Spinal cord (tissue), 10 donors: Measurements from ENCODE around the gene FRRS1. TPM values are rescaled to one million over a fixed set of nuclear protein-coding genes. Genes with fewer than 3 reads are reported as not detected.

ENCODE experiments used
- DNase-seq, 6 donors: peaks; one replicate each; pipeline versions ENCODE4 v3.0.0 to v3.0.0-alpha.2; 2013 to 2015; ENCODE audit warnings: low spot score in 6 of 6, low read depth in 4 of 6
- H3K27ac ChIP-seq: one replicate; pipeline ENCODE4 v1.5.1; 2013; ENCODE audit warnings: low read depth, low read length, control low read depth
- H3K27me3 ChIP-seq: one replicate; pipeline ENCODE4 v1.6.1; 2013; ENCODE audit warnings: low read length; ENCODE audit not compliant: control insufficient read depth, insufficient read depth
- H3K36me3 ChIP-seq: one replicate; pipeline ENCODE4 v1.6.1; 2013; ENCODE audit warnings: low read length; ENCODE audit not compliant: control insufficient read depth, insufficient read depth
- H3K4me1 ChIP-seq: one replicate; pipeline ENCODE4 v1.6.1; 2013; ENCODE audit warnings: low read length; ENCODE audit not compliant: control insufficient read depth, insufficient read depth
- H3K4me3 ChIP-seq: one replicate; pipeline ENCODE4 v1.5.1; 2013; ENCODE audit warnings: low read depth, low read length, control low read depth
- H3K9me3 ChIP-seq: one replicate; pipeline ENCODE4 v1.6.1; 2013; ENCODE audit warnings: low read length; ENCODE audit not compliant: control insufficient read depth, insufficient read depth
- WGBS: methylation state at CpG from one replicate; pipeline ENCODE4 v1.1.5; 2013; ENCODE audit warnings: missing lambda C conversion rate; ENCODE audit not compliant: insufficient coverage; 5-methylcytosine and 5-hydroxymethylcytosine counted together
- polyA plus RNA-seq, 2 donors: library from polyadenylated mRNA; unstranded; fragments of 120-200 nt; gene quantifications; one replicate each; pipeline ENCODE4 v1.2.1, GENCODE V29; 2013; ENCODE audit not compliant: insufficient read length in 2 of 2
- small RNA-seq: library from RNA; depleted of rRNA; stranded (forward); fragments of <200 nt; gene quantifications from one replicate; pipeline ENCODE3, GENCODE V24; 2014; ENCODE audit warnings: low replicate concordance
- total RNA-seq, 2 donors: library from RNA; depleted of rRNA in 1 of 2; stranded (reverse); fragments of 120-200 nt in 1 of 2; fragments of >200 nt in 1 of 2; gene quantifications; one replicate each; pipeline versions ENCODE4 v1.2.3 to v1.2.4, GENCODE V29; 2013 to 2014
- donor health status: healthy.

The FRRS1 gene
- total and polyA plus RNA-seq, 4 donors = 1.9 to 10.8 (median 6.2) TPM

DNA sequence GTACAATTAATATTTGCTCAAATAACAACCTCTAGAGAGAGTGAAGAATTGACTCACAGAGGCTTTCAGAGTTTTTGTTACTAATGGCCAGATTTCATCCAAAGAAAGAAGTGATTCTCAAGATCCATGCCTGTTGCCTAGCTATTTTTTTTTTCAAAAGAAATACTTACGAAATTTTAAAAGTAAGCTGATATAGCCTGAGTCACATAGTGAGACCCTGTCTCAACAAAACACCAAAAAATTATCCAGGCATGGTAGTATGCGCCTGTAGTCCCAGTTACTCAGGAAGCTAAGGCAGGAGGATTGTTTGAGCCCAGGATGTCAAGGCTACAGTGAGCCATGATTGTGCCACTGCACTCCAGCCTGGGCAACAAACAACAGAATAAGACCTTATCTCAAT is 105.9 kb downstream of the FRRS1 start:
- no peak for DNase-seq
- WGBS = no CpG with 5 or more reads among the region's 2 CpGs
- Histone ChIP-seq H3K27ac (no peak overlapping the region), H3K4me1 (no peaks in the 10 kb centered on the region), H3K36me3 (no peaks in the 10 kb centered on the region), H3K9me3 (peaks cover 1% of the 10 kb centered on the region), H3K27me3 (no peaks in the 10 kb centered on the region), H3K4me3 (no peak overlapping the region)

DNA sequence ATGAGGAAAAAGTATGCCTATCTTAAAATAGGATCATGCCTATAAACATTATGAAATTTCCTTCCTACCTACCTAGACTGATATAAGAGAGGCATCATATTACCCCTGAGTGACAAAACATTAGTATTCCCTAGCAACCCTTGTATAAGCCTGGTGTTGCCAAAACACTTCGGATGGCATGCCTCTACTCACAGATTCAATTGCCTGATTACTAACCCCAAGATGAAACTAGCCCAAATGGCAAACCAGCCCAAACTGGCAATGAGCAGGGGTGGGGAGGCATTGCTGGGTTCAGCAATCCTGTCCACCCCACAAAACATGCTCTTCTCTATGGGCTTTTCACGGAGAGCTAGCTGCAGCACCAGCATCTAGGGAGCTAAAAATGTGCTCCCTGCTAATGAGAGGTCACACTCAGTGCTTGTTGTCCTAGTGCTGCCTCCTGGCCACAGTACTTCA is 106.7 kb downstream of the FRRS1 start:
- Histone ChIP-seq H3K36me3 (no peaks in the 10 kb centered on the region), H3K27me3 (no peaks in the 10 kb centered on the region), H3K27ac (peak overlapping the region; percentile 3), H3K9me3 (peaks cover 1% of the 10 kb centered on the region), H3K4me3 (no peak overlapping the region), H3K4me1 (no peaks in the 10 kb centered on the region)
- WGBS = 54% methylated on average over 1 of the region's 2 CpGs
- DNase-seq = no peak

Small RNA genes lying within 50 kb of the gene (small RNA-seq; reads per million reads assigned to genes)
- gene RF00019 (not detected), gene RNU4-75P (0.18 reads per million)

Other genes with a start within 250 kb of the FRRS1 start
- gene PALMD, start 120.5 kb downstream of the FRRS1 start, total RNA-seq = 10 to 100 TPM; 12.1 to 42.5 TPM
- gene PALMD, start 120.5 kb downstream of the FRRS1 start, polyA plus RNA-seq = 10 to 100 TPM; 13.7 to 15.3 TPM
- gene AGL, start 83.7 kb upstream of the FRRS1 start, total RNA-seq = 10 to 100 TPM; 19.7 to 42.1 TPM
- gene AGL, start 83.7 kb upstream of the FRRS1 start, polyA plus RNA-seq = 10 to 100 TPM; 16.5 to 25.9 TPM
- 10 to 100 TPM; 21.5 to 35.2 TPM for gene SLC35A3, start 203.4 kb upstream of the FRRS1 start, total RNA-seq
- 10 to 100 TPM; 21.6 to 22.6 TPM for gene SLC35A3, start 203.4 kb upstream of the FRRS1 start, polyA plus RNA-seq